ENCODE measurements around the gene MAMDC2.

Gene MAMDC2

GRCh38 chr9:70143394-70144130 is 99.9 kb downstream of the MAMDC2 start:
- no peak overlapping the region for H3K18ac ChIP-seq (ENCODE audit: low read length)
- no CpG with 5 or more reads among the region's 3 CpGs for WGBS (ENCODE audit: extremely low coverage, insufficient coverage, low lambda C conversion rate)
- H3K4me2 ChIP-seq (ENCODE audit: low read length): no peak overlapping the region
- no peak overlapping the region for H3K4ac ChIP-seq (ENCODE audit: low read depth, low read length)
- H3K27ac ChIP-seq (ENCODE audit: low read depth, low read length): no peak overlapping the region
- no peak overlapping the region for H2AK5ac ChIP-seq (ENCODE audit: low read length)
- no peak overlapping the region for H2BK120ac ChIP-seq (ENCODE audit: low read depth, low read length)
- H2BK5ac ChIP-seq (ENCODE audit: low read length): no peak overlapping the region
- no peak overlapping the region for H4K8ac ChIP-seq (ENCODE audit: low read depth, low read length)
- no peak for DNase-seq
- H3K27me3 ChIP-seq (ENCODE audit: insufficient read depth, low read length, poor library complexity): no peaks in the 10 kb centered on the region
- no peak overlapping the region for H2BK15ac ChIP-seq (replicated peaks; ENCODE audit: low read depth)
- no peak overlapping the region for H3K4me3 ChIP-seq (ENCODE audit: low read length)
- no peaks in the 10 kb centered on the region for H3K79me2 ChIP-seq (ENCODE audit: control insufficient read depth, insufficient read depth, low read length)
- no peak overlapping the region for H3K56ac ChIP-seq (ENCODE audit: low read length)
- H3K36me3 ChIP-seq (ENCODE audit: control insufficient read depth, insufficient read depth, low read length): no peaks in the 10 kb centered on the region
- no peak overlapping the region for H3K23ac ChIP-seq (ENCODE audit: low read length)
- no peak overlapping the region for H4K5ac ChIP-seq (ENCODE audit: low read length)
- no peaks in the 10 kb centered on the region for H3K79me1 ChIP-seq (ENCODE audit: low read length)
- H3K4me1 ChIP-seq (ENCODE audit: control insufficient read depth, low read depth, low read length): no peaks in the 10 kb centered on the region
- H3K9ac ChIP-seq (ENCODE audit: low read length): no peak overlapping the region

- Histone ChIP-seq H3K18ac (ENCODE audit: low read length) (no peak overlapping the region), H3K36me3 (ENCODE audit: control insufficient read depth, insufficient read depth, low read length) (no peaks in the 10 kb centered on the region), H2BK5ac (ENCODE audit: low read length) (no peak overlapping the region), H2BK120ac (ENCODE audit: low read depth, low read length) (no peak overlapping the region), H3K23ac (ENCODE audit: low read length) (no peak overlapping the region), H4K8ac (ENCODE audit: low read depth, low read length) (no peak overlapping the region), H2AK5ac (ENCODE audit: low read length) (no peak overlapping the region), H3K27ac (ENCODE audit: low read depth, low read length) (no peak overlapping the region), H3K4me3 (ENCODE audit: low read length) (no peak overlapping the region), H3K4me1 (ENCODE audit: control insufficient read depth, low read depth, low read length) (no peaks in the 10 kb centered on the region), H3K56ac (ENCODE audit: low read length) (no peak overlapping the region), H3K79me1 (ENCODE audit: low read length) (no peaks in the 10 kb centered on the region), H3K27me3 (ENCODE audit: insufficient read depth, low read length, poor library complexity) (no peaks in the 10 kb centered on the region), H3K79me2 (ENCODE audit: control insufficient read depth, insufficient read depth, low read length) (no peaks in the 10 kb centered on the region), H3K9ac (ENCODE audit: low read length) (no peak overlapping the region), H2BK15ac (replicated peaks; ENCODE audit: low read depth) (no peak overlapping the region), H3K4me2 (ENCODE audit: low read length) (no peak overlapping the region), H3K4ac (ENCODE audit: low read depth, low read length) (no peak overlapping the region), H4K5ac (ENCODE audit: low read length) (no peak overlapping the region)
- no peak for DNase-seq
- no CpG with 5 or more reads among the region's 1 CpG for WGBS (ENCODE audit: extremely low coverage, insufficient coverage, low lambda C conversion rate)
Observed at GRCh38 chr9:70144131-70144503, 100.5 kb downstream of the MAMDC2 start.

GRCh38 chr9:70145981-70146380 is 102.3 kb downstream of the MAMDC2 start:
- Histone ChIP-seq H3K4ac (ENCODE audit: low read depth, low read length) (no peak overlapping the region), H4K5ac (ENCODE audit: low read length) (no peak overlapping the region), H3K4me1 (ENCODE audit: control insufficient read depth, low read depth, low read length) (no peaks in the 10 kb centered on the region), H3K9ac (ENCODE audit: low read length) (no peak overlapping the region), H3K4me2 (ENCODE audit: low read length) (no peak overlapping the region), H3K23ac (ENCODE audit: low read length) (no peak overlapping the region), H3K79me2 (ENCODE audit: control insufficient read depth, insufficient read depth, low read length) (no peaks in the 10 kb centered on the region), H2BK15ac (replicated peaks; ENCODE audit: low read depth) (no peak overlapping the region), H3K56ac (ENCODE audit: low read length) (no peak overlapping the region), H3K79me1 (ENCODE audit: low read length) (no peaks in the 10 kb centered on the region), H3K36me3 (ENCODE audit: control insufficient read depth, insufficient read depth, low read length) (no peaks in the 10 kb centered on the region), H3K27me3 (ENCODE audit: insufficient read depth, low read length, poor library complexity) (no peaks in the 10 kb centered on the region), H3K27ac (ENCODE audit: low read depth, low read length) (no peak overlapping the region), H4K8ac (ENCODE audit: low read depth, low read length) (no peak overlapping the region), H2BK120ac (ENCODE audit: low read depth, low read length) (no peak overlapping the region), H3K18ac (ENCODE audit: low read length) (no peak overlapping the region), H3K4me3 (ENCODE audit: low read length) (no peak overlapping the region), H2AK5ac (ENCODE audit: low read length) (no peak overlapping the region), H2BK5ac (ENCODE audit: low read length) (no peak overlapping the region)
- no CpG with 5 or more reads among the region's 4 CpGs for WGBS (ENCODE audit: extremely low coverage, insufficient coverage, low lambda C conversion rate)
- DNase-seq: no peak

- Histone ChIP-seq H3K4me1 (ENCODE audit: control insufficient read depth, low read depth, low read length) (no peaks in the 10 kb centered on the region), H3K27ac (ENCODE audit: low read depth, low read length) (no peak overlapping the region), H3K36me3 (ENCODE audit: control insufficient read depth, insufficient read depth, low read length) (no peaks in the 10 kb centered on the region), H3K79me2 (ENCODE audit: control insufficient read depth, insufficient read depth, low read length) (no peaks in the 10 kb centered on the region), H4K5ac (ENCODE audit: low read length) (no peak overlapping the region), H3K9ac (ENCODE audit: low read length) (no peak overlapping the region), H3K56ac (ENCODE audit: low read length) (no peak overlapping the region), H4K8ac (ENCODE audit: low read depth, low read length) (no peak overlapping the region), H3K4me3 (ENCODE audit: low read length) (no peak overlapping the region), H3K4me2 (ENCODE audit: low read length) (no peak overlapping the region), H3K4ac (ENCODE audit: low read depth, low read length) (no peak overlapping the region), H3K23ac (ENCODE audit: low read length) (no peak overlapping the region), H3K79me1 (ENCODE audit: low read length) (no peaks in the 10 kb centered on the region), H2BK15ac (replicated peaks; ENCODE audit: low read depth) (no peak overlapping the region), H3K18ac (ENCODE audit: low read length) (no peak overlapping the region), H3K27me3 (ENCODE audit: insufficient read depth, low read length, poor library complexity) (no peaks in the 10 kb centered on the region), H2BK5ac (ENCODE audit: low read length) (no peak overlapping the region), H2AK5ac (ENCODE audit: low read length) (no peak overlapping the region), H2BK120ac (ENCODE audit: low read depth, low read length) (no peak overlapping the region)
- no CpG with 5 or more reads among the region's 1 CpG for WGBS (ENCODE audit: extremely low coverage, insufficient coverage, low lambda C conversion rate)
- DNase-seq: no peak
Observed at GRCh38 chr9:70147196-70147595, 103.5 kb downstream of the MAMDC2 start.

- Histone ChIP-seq H3K79me2 (ENCODE audit: control insufficient read depth, insufficient read depth, low read length) (no peaks in the 10 kb centered on the region), H2BK120ac (ENCODE audit: low read depth, low read length) (no peak overlapping the region), H4K5ac (ENCODE audit: low read length) (no peak overlapping the region), H2BK5ac (ENCODE audit: low read length) (no peak overlapping the region), H3K4me2 (ENCODE audit: low read length) (no peak overlapping the region), H3K27me3 (ENCODE audit: insufficient read depth, low read length, poor library complexity) (no peaks in the 10 kb centered on the region), H3K79me1 (ENCODE audit: low read length) (no peaks in the 10 kb centered on the region), H3K4me3 (ENCODE audit: low read length) (no peak overlapping the region), H3K27ac (ENCODE audit: low read depth, low read length) (no peak overlapping the region), H2AK5ac (ENCODE audit: low read length) (no peak overlapping the region), H3K23ac (ENCODE audit: low read length) (no peak overlapping the region), H3K9ac (ENCODE audit: low read length) (no peak overlapping the region), H3K4ac (ENCODE audit: low read depth, low read length) (no peak overlapping the region), H3K36me3 (ENCODE audit: control insufficient read depth, insufficient read depth, low read length) (no peaks in the 10 kb centered on the region), H3K4me1 (ENCODE audit: control insufficient read depth, low read depth, low read length) (no peaks in the 10 kb centered on the region), H3K18ac (ENCODE audit: low read length) (no peak overlapping the region), H3K56ac (ENCODE audit: low read length) (no peak overlapping the region), H4K8ac (ENCODE audit: low read depth, low read length) (no peak overlapping the region), H2BK15ac (replicated peaks; ENCODE audit: low read depth) (no peak overlapping the region)
- no peak for DNase-seq
- WGBS (ENCODE audit: extremely low coverage, insufficient coverage, low lambda C conversion rate): no CpG with 5 or more reads among the region's 3 CpGs
Observed at GRCh38 chr9:70147651-70148050, 104.0 kb downstream of the MAMDC2 start.

GRCh38 chr9:70152350-70152749 is 108.7 kb downstream of the MAMDC2 start:
- no peak overlapping the region for H3K4me2 ChIP-seq (ENCODE audit: low read length)

More at GRCh38 chr9:70152350-70152749, 108.7 kb downstream of the MAMDC2 start:
- H4K8ac ChIP-seq (ENCODE audit: low read depth, low read length): no peak overlapping the region
- no peak overlapping the region for H2BK15ac ChIP-seq (replicated peaks; ENCODE audit: low read depth)
- no peak overlapping the region for H2BK5ac ChIP-seq (ENCODE audit: low read length)
- no peak overlapping the region for H3K4me3 ChIP-seq (ENCODE audit: low read length)
- H3K36me3 ChIP-seq (ENCODE audit: control insufficient read depth, insufficient read depth, low read length): no peaks in the 10 kb centered on the region
- no peak overlapping the region for H3K18ac ChIP-seq (ENCODE audit: low read length)
- WGBS (ENCODE audit: extremely low coverage, insufficient coverage, low lambda C conversion rate): no CpG with 5 or more reads among the region's 3 CpGs
- no peak overlapping the region for H3K27ac ChIP-seq (ENCODE audit: low read depth, low read length)
- no peaks in the 10 kb centered on the region for H3K79me1 ChIP-seq (ENCODE audit: low read length)
- no peak overlapping the region for H3K4ac ChIP-seq (ENCODE audit: low read depth, low read length)
- no peak overlapping the region for H3K9ac ChIP-seq (ENCODE audit: low read length)
- no peaks in the 10 kb centered on the region for H3K4me1 ChIP-seq (ENCODE audit: control insufficient read depth, low read depth, low read length)
- no peak overlapping the region for H3K23ac ChIP-seq (ENCODE audit: low read length)
- no peaks in the 10 kb centered on the region for H3K27me3 ChIP-seq (ENCODE audit: insufficient read depth, low read length, poor library complexity)
- H2BK120ac ChIP-seq (ENCODE audit: low read depth, low read length): no peak overlapping the region
- H3K56ac ChIP-seq (ENCODE audit: low read length): no peak overlapping the region
- H4K5ac ChIP-seq (ENCODE audit: low read length): no peak overlapping the region
- H2AK5ac ChIP-seq (ENCODE audit: low read length): no peak overlapping the region
- H3K79me2 ChIP-seq (ENCODE audit: control insufficient read depth, insufficient read depth, low read length): no peaks in the 10 kb centered on the region
- DNase-seq: no peak
